ENCODE results near the gene DYSF.

Gene DYSF

DNA sequence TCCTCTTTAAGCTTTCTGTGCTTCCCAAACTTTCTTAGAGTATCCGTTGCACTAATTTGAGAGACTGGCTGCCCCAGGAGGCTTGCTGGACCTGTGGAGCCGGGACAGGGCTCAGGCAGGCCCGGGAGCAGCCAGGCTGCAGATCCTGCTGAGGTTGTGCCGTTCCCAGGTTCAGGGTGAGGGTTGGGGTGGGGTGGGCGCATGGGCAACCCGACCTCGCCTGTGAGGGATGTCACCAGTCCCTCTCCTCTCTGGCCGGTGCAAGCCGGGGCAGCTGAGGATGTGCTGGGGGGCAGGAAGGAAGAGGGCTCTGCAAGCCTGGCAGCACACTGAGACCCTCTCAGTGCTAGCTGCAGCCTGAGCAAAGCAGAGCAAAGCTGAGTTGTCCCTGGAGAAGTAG is 57.6 kb downstream of the DYSF start:
- DNase-seq (ENCODE audit: low read depth, low spot score), result no peak
- Histone ChIP-seq H3K4me3 (ENCODE audit: low read length) (no peak overlapping the region), H3K27ac (ENCODE audit: low read length) (no peak overlapping the region), H3K36me3 (ENCODE audit: control insufficient read depth, insufficient read depth, low read length) (no peaks in the 10 kb centered on the region), H3K27me3 (ENCODE audit: control insufficient read depth, insufficient read depth, low read length) (no peaks in the 10 kb centered on the region), H3K4me1 (ENCODE audit: control insufficient read depth, insufficient read depth, low read length) (no peaks in the 10 kb centered on the region), H3K9me3 (ENCODE audit: control insufficient read depth, insufficient read depth, low read length) (no peaks in the 10 kb centered on the region)
- WGBS (ENCODE audit: insufficient coverage, insufficient read length), result no CpG with 5 or more reads among the region's 9 CpGs

DNA sequence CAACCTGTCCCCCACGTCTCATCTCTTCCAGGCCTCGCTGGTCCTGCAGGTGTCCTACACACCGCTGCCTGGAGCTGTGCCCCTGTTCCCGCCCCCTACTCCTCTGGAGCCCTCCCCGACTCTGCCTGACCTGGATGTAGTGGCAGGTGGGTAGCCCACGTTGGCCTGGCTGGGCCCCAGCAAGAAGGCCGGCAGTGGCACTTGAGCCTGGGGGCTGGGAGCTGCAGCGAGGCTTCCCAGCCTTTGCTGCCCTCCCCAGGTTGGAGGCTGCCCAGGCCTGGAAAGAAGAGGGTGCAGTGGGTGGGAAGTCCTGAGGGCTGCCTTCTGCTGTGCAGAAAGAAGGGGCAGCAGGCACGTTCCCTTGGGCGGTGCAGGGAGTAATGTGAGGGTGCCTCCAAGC is 58.4 kb downstream of the DYSF start:
- Histone ChIP-seq H3K4me3 (ENCODE audit: low read length) (no peak overlapping the region), H3K27ac (ENCODE audit: low read length) (no peak overlapping the region), H3K36me3 (ENCODE audit: control insufficient read depth, insufficient read depth, low read length) (no peaks in the 10 kb centered on the region), H3K27me3 (ENCODE audit: control insufficient read depth, insufficient read depth, low read length) (no peaks in the 10 kb centered on the region), H3K4me1 (ENCODE audit: control insufficient read depth, insufficient read depth, low read length) (no peaks in the 10 kb centered on the region), H3K9me3 (ENCODE audit: control insufficient read depth, insufficient read depth, low read length) (no peaks in the 10 kb centered on the region)
- no CpG with 5 or more reads among the region's 10 CpGs for WGBS (ENCODE audit: insufficient coverage, insufficient read length)
- DNase-seq (ENCODE audit: low read depth, low spot score), result no peak

DNA sequence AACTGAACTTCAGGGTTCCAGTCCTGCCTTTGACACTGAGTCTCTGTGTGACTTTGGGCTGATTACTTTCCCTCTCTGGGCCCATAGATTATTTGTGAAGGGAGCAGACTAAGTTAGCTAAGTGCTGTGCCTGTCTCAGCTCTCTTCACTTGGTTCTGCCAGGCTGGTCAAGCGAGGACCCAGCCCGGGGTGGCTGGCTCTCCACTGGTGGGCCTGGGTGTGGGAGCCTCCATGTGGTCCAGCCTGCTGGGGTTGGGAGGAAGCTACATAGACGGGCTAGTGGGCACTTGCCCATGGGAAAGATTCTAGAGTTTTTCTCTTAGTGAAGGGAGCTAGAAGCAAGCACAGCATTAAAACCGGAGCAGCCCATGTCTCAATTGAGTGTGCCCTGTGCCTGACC is 59.0 kb downstream of the DYSF start:
- DNase-seq (ENCODE audit: low read depth, low spot score), result no peak
- Histone ChIP-seq H3K9me3 (ENCODE audit: control insufficient read depth, insufficient read depth, low read length) (no peaks in the 10 kb centered on the region), H3K4me1 (ENCODE audit: control insufficient read depth, insufficient read depth, low read length) (no peaks in the 10 kb centered on the region), H3K4me3 (ENCODE audit: low read length) (no peak overlapping the region), H3K27me3 (ENCODE audit: control insufficient read depth, insufficient read depth, low read length) (no peaks in the 10 kb centered on the region), H3K27ac (ENCODE audit: low read length) (no peak overlapping the region), H3K36me3 (ENCODE audit: control insufficient read depth, insufficient read depth, low read length) (no peaks in the 10 kb centered on the region)
- WGBS (ENCODE audit: insufficient coverage, insufficient read length), result no CpG with 5 or more reads among the region's 4 CpGs

DNA sequence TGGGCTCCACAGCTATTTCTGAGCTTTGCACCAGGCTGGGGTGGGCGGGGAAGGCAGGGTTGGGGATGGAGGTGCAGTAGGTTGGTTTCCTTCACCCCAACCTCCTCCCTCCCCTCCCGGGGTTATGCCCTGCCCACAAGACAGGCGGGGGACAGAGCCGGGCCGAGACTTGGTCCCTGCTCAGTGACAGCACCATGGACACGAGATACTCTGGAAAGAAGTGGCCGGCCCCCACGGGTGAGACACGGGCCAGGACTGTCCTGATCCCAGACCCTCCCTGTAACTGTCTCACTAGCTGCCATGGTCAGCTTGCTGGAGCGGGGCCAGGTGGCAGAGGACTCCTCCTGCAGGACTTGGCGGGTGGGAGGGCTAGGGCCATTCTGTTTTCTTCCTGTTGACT is 59.7 kb downstream of the DYSF start:
- Histone ChIP-seq H3K9me3 (ENCODE audit: control insufficient read depth, insufficient read depth, low read length) (no peaks in the 10 kb centered on the region), H3K4me1 (ENCODE audit: control insufficient read depth, insufficient read depth, low read length) (no peaks in the 10 kb centered on the region), H3K27ac (ENCODE audit: low read length) (no peak overlapping the region), H3K27me3 (ENCODE audit: control insufficient read depth, insufficient read depth, low read length) (no peaks in the 10 kb centered on the region), H3K4me3 (ENCODE audit: low read length) (no peak overlapping the region), H3K36me3 (ENCODE audit: control insufficient read depth, insufficient read depth, low read length) (no peaks in the 10 kb centered on the region)
- no CpG with 5 or more reads among the region's 11 CpGs for WGBS (ENCODE audit: insufficient coverage, insufficient read length)
- DNase-seq (ENCODE audit: low read depth, low spot score), result no peak

DNA sequence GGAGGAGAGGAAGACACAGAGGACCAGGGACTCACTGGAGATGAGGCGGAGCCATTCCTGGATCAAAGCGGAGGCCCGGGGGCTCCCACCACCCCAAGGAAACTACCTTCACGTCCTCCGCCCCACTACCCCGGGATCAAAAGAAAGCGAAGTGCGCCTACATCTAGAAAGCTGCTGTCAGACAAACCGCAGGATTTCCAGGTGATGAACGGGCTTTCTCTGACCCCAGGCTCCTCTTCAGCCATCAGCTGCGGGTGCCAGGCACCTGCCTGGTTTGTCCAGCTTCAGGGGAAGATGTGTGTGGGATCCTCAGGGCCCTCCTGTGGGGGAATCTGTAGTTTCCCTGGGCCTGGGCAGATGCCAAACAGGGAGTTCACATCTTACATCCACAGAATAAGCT is 60.4 kb downstream of the DYSF start:
- DNase-seq (ENCODE audit: low read depth, low spot score), result no peak
- no CpG with 5 or more reads among the region's 11 CpGs for WGBS (ENCODE audit: insufficient coverage, insufficient read length)
- Histone ChIP-seq H3K9me3 (ENCODE audit: control insufficient read depth, insufficient read depth, low read length) (no peaks in the 10 kb centered on the region), H3K36me3 (ENCODE audit: control insufficient read depth, insufficient read depth, low read length) (no peaks in the 10 kb centered on the region), H3K27ac (ENCODE audit: low read length) (no peak overlapping the region), H3K27me3 (ENCODE audit: control insufficient read depth, insufficient read depth, low read length) (no peaks in the 10 kb centered on the region), H3K4me1 (ENCODE audit: control insufficient read depth, insufficient read depth, low read length) (no peaks in the 10 kb centered on the region), H3K4me3 (ENCODE audit: low read length) (no peak overlapping the region)

- H3K27ac ChIP-seq (ENCODE audit: low read length), result no peak overlapping the region
- WGBS (ENCODE audit: insufficient coverage, insufficient read length), result 100% methylated on average over 6 of the region's 16 CpGs
- no peaks in the 10 kb centered on the region for H3K4me1 ChIP-seq (ENCODE audit: control insufficient read depth, insufficient read depth, low read length)
- DNase-seq (ENCODE audit: low read depth, low spot score), result no peak
- H3K9me3 ChIP-seq (ENCODE audit: control insufficient read depth, insufficient read depth, low read length), result no peaks in the 10 kb centered on the region
- no peaks in the 10 kb centered on the region for H3K36me3 ChIP-seq (ENCODE audit: control insufficient read depth, insufficient read depth, low read length)
- H3K27me3 ChIP-seq (ENCODE audit: control insufficient read depth, insufficient read depth, low read length), result no peaks in the 10 kb centered on the region
- H3K4me3 ChIP-seq (ENCODE audit: low read length), result no peak overlapping the region
Observed at GRCh38 chr2:71516253-71516888, 63.0 kb downstream of the DYSF start.

DNA sequence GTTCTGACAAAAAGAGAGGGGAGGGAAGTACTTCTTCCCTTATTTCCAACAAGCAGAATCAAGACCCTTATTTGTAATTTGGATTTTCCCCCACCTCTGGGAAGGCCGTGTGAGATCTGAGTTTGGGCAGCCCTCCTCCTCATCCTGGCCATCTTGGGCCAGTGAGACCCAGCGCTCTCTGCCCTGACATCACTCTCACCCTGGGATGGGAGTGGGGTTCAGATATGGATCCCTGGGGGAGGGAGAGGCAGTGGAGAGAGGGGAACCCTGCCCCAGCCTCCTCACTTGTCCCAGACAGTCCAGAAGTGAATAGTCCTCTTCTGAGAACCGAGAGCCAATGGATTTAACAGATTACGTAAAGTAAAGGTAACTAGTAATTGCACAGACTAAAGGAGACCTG is 64.5 kb downstream of the DYSF start:
- WGBS (ENCODE audit: insufficient coverage, insufficient read length), result no CpG with 5 or more reads among the region's 4 CpGs
- Histone ChIP-seq H3K27ac (ENCODE audit: low read length) (no peak overlapping the region), H3K9me3 (ENCODE audit: control insufficient read depth, insufficient read depth, low read length) (no peaks in the 10 kb centered on the region), H3K4me1 (ENCODE audit: control insufficient read depth, insufficient read depth, low read length) (no peaks in the 10 kb centered on the region), H3K36me3 (ENCODE audit: control insufficient read depth, insufficient read depth, low read length) (no peaks in the 10 kb centered on the region), H3K4me3 (ENCODE audit: low read length) (no peak overlapping the region), H3K27me3 (ENCODE audit: control insufficient read depth, insufficient read depth, low read length) (no peaks in the 10 kb centered on the region)
- no peak for DNase-seq (ENCODE audit: low read depth, low spot score)

DNA sequence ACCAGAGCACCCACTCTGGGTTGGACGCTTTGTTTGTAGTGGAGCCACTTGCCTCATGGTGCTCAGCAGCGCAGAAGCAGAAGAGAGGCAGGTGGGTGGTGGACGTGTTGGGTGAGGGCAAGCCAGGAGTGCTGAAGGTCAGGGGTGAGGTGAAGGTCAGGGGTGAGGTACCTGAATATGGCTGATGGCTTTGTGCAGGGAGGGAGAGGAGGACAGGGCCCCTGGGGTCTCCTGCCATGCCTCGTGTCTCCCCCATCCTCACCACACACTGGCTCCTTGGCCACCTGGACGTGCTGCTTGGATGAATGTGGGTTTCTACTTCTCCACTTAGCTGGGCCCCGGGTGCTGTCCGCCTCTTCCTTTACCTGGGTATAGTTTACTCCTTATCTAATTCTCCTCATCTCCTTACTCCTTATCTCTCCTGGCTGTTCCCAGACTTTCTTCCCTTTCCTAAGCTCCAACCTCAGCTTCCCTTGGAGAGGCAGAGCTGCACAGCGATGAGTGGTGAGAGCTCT is 68.1 kb downstream of the DYSF start:
- no peak overlapping the region for H3K4me3 ChIP-seq (ENCODE audit: low read length)
- H3K9me3 ChIP-seq (ENCODE audit: control insufficient read depth, insufficient read depth, low read length), result no peaks in the 10 kb centered on the region
- no peaks in the 10 kb centered on the region for H3K27me3 ChIP-seq (ENCODE audit: control insufficient read depth, insufficient read depth, low read length)
- H3K4me1 ChIP-seq (ENCODE audit: control insufficient read depth, insufficient read depth, low read length), result no peaks in the 10 kb centered on the region
- WGBS (ENCODE audit: insufficient coverage, insufficient read length), result no CpG with 5 or more reads among the region's 8 CpGs
- H3K27ac ChIP-seq (ENCODE audit: low read length), result no peak overlapping the region
- DNase-seq (ENCODE audit: low read depth, low spot score), result no peak
- H3K36me3 ChIP-seq (ENCODE audit: control insufficient read depth, insufficient read depth, low read length), result no peaks in the 10 kb centered on the region

DNA sequence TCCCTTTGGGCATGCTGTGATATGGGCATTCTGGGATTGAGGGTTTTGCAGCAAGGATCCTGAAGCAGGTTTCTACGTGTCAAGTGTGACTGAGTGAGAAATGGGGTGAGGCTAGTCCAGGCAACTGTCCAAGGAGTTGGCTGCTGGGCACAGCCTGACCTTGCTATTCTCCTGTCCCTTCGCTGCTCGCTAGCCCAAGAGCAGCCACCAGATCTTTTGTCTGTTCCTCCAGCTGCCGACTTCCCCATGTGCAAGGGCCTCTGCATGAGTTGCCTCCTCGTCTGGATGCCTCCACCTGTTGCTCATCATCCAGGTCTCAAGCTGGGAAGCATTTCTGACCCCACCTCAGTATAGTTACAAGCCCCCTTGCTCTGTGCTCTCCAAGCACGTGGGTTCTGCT is 71.1 kb downstream of the DYSF start:
- Histone ChIP-seq H3K36me3 (ENCODE audit: control insufficient read depth, insufficient read depth, low read length) (no peaks in the 10 kb centered on the region), H3K4me3 (ENCODE audit: low read length) (no peak overlapping the region), H3K27ac (ENCODE audit: low read length) (no peak overlapping the region), H3K27me3 (ENCODE audit: control insufficient read depth, insufficient read depth, low read length) (no peaks in the 10 kb centered on the region), H3K4me1 (ENCODE audit: control insufficient read depth, insufficient read depth, low read length) (peaks cover 2% of the 10 kb centered on the region), H3K9me3 (ENCODE audit: control insufficient read depth, insufficient read depth, low read length) (no peaks in the 10 kb centered on the region)
- DNase-seq (ENCODE audit: low read depth, low spot score), result no peak
- no CpG with 5 or more reads among the region's 6 CpGs for WGBS (ENCODE audit: insufficient coverage, insufficient read length)

GRCh38 chr2:71526141-71526540 is 72.8 kb downstream of the DYSF start:
- WGBS (ENCODE audit: insufficient coverage, insufficient read length), result no CpG with 5 or more reads among the region's 17 CpGs
- H3K9me3 ChIP-seq (ENCODE audit: control insufficient read depth, insufficient read depth, low read length), result no peaks in the 10 kb centered on the region
- DNase-seq (ENCODE audit: low read depth, low spot score), result no peak

GRCh38 chr2:71526975-71527374 is 73.6 kb downstream of the DYSF start:
- no peaks in the 10 kb centered on the region for H3K36me3 ChIP-seq (ENCODE audit: control insufficient read depth, insufficient read depth, low read length)
- WGBS (ENCODE audit: insufficient coverage, insufficient read length), result no CpG with 5 or more reads among the region's 9 CpGs
- peaks cover 2% of the 10 kb centered on the region for H3K4me1 ChIP-seq (ENCODE audit: control insufficient read depth, insufficient read depth, low read length)
- DNase-seq (ENCODE audit: low read depth, low spot score), result no peak
- H3K27ac ChIP-seq (ENCODE audit: low read length), result no peak overlapping the region
- H3K27me3 ChIP-seq (ENCODE audit: control insufficient read depth, insufficient read depth, low read length), result no peaks in the 10 kb centered on the region
- H3K9me3 ChIP-seq (ENCODE audit: control insufficient read depth, insufficient read depth, low read length), result no peaks in the 10 kb centered on the region
- H3K4me3 ChIP-seq (ENCODE audit: low read length), result no peak overlapping the region

More at GRCh38 chr2:71526141-71526540, 72.8 kb downstream of the DYSF start:
- Histone ChIP-seq H3K4me1 (ENCODE audit: control insufficient read depth, insufficient read depth, low read length) (peaks cover 2% of the 10 kb centered on the region), H3K36me3 (ENCODE audit: control insufficient read depth, insufficient read depth, low read length) (no peaks in the 10 kb centered on the region), H3K27ac (ENCODE audit: low read length) (no peak overlapping the region), H3K4me3 (ENCODE audit: low read length) (no peak overlapping the region), H3K27me3 (ENCODE audit: control insufficient read depth, insufficient read depth, low read length) (no peaks in the 10 kb centered on the region)

Measured in iPS DF 6.9 (cell line).